Gastrocnemius medialis (tissue), 4 donors: ENCODE data around the gene DOK5.

Source experiments
- CTCF ChIP-seq, 5 experiments: fragments of 450-650 bp in 3 of 5; fragments of 200-600 bp in 2 of 5; sonication (generic) in 2 of 5; IDR thresholded peaks in 4 of 5; conservative IDR thresholded peaks in 1 of 5; 1 replicate in 4 of 5; 2 replicates in 1 of 5; pipeline ENCODE4 v1.5.1; 2016 to 2019; ENCODE audit warnings: antibody characterized with exemption in 5 of 5, mild to moderate bottlenecking in 3 of 5, moderate library complexity in 3 of 5
- POLR2A ChIP-seq, 2 donors: fragments of 450-650 bp; IDR thresholded peaks; one replicate each; pipeline ENCODE4 v1.6.1; 2017; ENCODE audit warnings: antibody characterized with exemption in 2 of 2, mild to moderate bottlenecking in 2 of 2, moderate library complexity in 2 of 2

GRCh38 chr20:54458219-54458618, 17.2 kb upstream of the DOK5 start:
- TF ChIP-seq CTCF (IDR thresholded peaks at IDR 0.05 in 4 of 5, conservative IDR thresholded peaks at IDR 0.05 in 1 of 5): no peak
- no peak for TF ChIP-seq POLR2A (IDR thresholded peaks at IDR 0.05)
